ENCODE data around the gene NEBL.

NEBL gene

DNA sequence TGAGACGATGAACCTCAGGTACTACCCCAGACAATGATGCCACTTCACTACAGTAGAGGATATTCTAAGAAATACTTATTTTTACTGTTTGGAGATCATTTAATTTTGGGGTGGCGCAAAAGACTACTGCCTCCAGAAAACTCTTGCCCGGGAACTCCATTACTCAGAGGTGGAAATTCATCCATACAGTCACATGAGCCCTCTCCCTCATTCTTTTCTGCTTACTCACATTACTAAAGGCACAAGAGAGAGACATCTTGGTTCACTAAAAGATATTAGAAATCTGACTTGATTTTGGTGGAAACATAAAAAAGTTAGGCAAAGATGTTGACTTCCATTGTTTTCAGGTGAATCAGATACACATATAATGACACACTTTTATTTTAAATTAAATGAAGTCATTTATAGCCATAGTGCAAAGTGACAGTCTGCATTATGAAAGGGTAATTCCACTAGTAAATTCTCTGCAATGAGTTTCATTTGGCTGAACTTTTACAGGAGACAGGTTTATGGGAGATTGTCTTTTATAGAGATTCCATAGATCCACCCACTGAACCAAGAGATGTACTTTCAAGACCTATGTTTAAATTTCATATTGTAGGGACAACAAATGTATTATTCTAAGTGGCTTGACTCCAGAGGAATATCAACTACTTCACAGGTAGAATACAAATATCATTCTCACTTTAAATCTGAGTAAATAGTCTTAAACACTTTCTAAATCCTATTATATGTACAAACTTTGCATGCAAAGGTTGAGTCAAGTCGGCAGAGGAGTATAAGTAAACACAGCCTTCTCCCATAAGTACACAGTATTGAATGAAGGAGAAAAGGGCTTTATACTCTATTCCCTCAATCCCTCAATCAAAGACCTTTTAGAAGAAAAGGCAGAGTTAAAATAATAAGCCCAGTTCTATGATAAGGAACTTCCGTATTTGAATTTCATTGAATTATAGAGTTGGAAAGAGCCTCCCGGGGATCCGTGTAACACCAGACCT, 18.8 kb downstream of the NEBL start:
- in situ Hi-C loops (cut with HindIII; ENCODE audit: low pct_ligation_motif_present, low pct_unique_long_range_greater_than_20kb, low sequenced_read_pairs): no loop called here
- peak; percentile 24 for DNase-seq

DNA sequence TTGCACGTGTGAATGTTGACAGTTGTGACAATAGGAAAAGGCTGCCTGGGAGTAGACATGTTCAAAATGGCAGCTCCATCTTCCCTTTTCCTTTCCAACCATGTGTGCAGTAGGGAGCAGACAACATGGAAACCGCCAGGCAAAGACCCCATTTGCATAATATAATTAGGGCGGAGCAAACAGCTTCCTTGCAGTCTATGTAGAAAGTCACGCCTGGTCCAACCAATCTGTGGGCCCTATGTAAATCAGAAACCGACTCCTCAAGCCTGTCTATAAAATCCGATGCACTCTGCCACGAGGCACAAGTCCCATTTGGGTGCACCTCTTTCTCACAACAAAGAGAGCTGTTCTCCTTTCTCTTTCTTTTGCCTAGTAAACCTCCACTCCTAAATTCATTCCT, 19.6 kb downstream of the NEBL start:
- in situ Hi-C loops (cut with HindIII; ENCODE audit: low pct_ligation_motif_present, low pct_unique_long_range_greater_than_20kb, low sequenced_read_pairs): no loop called here

DNA sequence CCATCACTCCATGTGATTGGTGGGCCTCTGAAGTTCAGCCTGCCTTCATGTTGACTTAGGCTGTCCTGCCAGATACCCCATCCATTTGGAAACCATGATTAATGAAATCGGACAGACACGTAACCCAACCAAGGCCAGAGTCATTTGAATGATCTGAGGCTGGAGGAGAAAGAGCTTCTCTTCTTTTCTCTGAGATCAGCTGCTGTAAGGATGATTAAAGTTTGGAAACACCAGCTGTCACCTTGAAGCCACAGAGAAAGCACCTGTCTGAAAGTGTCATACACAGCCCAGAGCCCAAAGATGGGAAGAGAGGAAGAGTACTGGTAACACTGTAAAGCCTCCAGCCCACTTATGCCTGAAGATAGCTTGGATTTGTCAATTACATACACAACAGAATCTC, 22.9 kb downstream of the NEBL start:
- in situ Hi-C loops (cut with HindIII; ENCODE audit: low pct_ligation_motif_present, low pct_unique_long_range_greater_than_20kb, low sequenced_read_pairs): no loop called here
- DNase-seq: no peak

More for the DNA sequence above, 19.6 kb downstream of the NEBL start:
- no peak for DNase-seq

DNA sequence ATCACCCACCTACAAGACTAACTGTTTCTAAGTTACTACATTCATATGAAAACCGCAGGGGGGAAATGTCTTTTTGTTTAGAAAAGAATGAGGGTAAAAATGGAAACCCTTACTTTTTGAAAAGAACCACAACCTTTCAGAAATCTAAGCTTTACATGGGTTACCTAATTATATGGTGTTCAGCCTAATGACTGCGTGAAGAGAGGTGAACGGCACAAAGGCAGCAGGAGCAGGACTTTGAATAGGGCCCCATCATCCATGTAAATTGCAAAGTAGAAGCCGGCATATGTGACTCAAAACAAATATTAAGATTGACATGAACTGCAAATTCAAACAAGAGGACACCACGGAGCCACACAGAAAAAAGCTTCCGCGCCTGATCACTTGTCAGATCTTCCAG, 25.1 kb downstream of the NEBL start:
- in situ Hi-C loops (cut with HindIII; ENCODE audit: low pct_ligation_motif_present, low pct_unique_long_range_greater_than_20kb, low sequenced_read_pairs): no loop called here
- DNase-seq: no peak

DNA sequence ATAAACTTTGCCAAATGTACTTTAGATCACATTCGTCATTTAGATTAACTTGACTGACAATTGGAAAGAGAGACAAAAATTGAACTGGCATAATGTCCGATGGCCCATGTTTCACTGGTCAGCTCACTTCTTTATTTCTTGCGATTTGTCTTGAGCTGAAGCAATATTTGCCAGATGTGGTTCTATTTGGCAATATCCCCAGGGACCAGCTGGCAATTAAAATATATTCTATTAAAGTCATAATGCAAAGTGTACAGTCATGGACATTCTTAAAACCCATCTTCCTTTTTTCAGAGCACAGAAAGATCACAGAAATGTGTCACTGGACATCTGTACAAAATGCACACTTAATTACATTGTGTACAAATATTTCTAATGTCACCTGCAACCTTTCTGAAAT, 26.3 kb downstream of the NEBL start:
- in situ Hi-C loops (cut with HindIII; ENCODE audit: low pct_ligation_motif_present, low pct_unique_long_range_greater_than_20kb, low sequenced_read_pairs): no loop called here

DNA sequence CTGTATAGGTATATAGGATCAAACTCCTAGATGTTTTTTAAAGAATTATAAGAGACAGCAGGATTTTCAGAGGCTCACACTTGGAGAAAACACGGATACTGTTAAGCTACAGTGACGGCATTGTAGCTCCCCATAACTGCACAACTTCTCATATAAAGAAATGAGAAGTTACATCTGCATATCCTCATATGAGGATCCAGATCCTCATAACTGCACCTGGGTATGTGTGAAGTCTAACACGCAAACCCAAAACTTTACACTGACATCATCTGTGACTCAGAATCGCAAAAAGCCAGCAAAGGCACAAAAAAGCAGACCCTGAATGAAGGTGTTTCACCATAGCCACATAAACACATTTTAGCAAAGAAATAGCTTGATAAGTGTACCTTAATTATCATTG, 34.1 kb downstream of the NEBL start:
- in situ Hi-C loops (cut with HindIII; ENCODE audit: low pct_ligation_motif_present, low pct_unique_long_range_greater_than_20kb, low sequenced_read_pairs): no loop called here
- no peak for DNase-seq

More for the DNA sequence above, 26.3 kb downstream of the NEBL start:
- DNase-seq: no peak

DNA sequence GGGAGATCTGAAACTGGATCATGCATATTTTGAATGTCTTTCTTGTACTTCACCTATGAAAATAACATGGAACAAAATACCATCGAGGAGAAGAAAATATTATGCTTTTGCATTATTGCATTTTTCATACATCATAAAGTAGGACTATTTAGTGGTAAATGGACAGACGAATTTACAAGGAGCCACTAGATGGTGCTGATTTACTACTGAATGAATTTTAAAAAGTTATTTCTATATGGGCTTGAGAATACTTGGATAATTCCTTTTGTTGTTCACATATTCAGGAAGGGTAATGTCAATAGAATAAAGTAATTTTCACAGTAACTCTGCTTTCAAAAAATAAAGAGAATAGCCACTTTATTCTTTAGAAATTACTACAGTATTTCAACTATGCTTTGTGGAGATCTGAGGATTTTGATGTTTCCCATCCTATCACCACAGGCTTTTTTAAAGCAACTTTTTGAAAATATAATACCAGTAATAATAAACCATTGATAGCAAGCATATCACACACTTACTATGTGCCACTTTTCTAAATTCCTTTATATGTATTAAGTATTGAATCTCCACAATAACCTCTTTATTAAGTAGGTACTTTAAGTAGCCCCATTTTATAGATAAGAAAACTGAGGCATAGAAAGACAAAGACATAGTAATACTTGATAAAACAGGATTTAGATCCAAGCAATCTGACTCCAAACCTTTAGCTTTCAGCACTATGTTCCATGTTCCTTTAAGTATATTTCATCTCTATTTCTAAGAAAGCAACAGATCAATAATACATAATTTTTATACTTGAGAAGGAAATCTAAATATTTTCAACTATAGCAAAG, 38.6 kb downstream of the NEBL start:
- in situ Hi-C loops (cut with HindIII; ENCODE audit: low pct_ligation_motif_present, low pct_unique_long_range_greater_than_20kb, low sequenced_read_pairs): no loop called here
- DNase-seq: peak; percentile 47

DNA sequence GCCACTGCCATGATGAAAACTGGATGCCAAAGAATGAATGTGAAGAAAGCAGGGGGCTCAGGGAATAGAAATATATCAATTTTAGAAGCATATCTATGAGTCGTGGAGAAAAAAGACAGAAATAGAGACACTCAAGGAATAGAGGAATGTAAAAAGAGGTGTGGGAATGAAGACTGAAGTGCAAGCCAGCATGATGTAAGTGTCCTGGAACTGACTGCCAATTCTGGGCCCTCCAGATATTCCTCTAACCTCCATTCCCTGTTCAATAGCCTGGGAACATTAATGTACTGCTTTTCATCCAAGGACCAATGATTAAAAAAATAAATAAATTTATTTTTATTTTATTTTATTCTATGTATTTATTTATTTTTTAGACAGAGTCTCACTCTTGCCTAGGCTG, 40.6 kb downstream of the NEBL start:
- in situ Hi-C loops (cut with HindIII; ENCODE audit: low pct_ligation_motif_present, low pct_unique_long_range_greater_than_20kb, low sequenced_read_pairs): no loop called here

DNA sequence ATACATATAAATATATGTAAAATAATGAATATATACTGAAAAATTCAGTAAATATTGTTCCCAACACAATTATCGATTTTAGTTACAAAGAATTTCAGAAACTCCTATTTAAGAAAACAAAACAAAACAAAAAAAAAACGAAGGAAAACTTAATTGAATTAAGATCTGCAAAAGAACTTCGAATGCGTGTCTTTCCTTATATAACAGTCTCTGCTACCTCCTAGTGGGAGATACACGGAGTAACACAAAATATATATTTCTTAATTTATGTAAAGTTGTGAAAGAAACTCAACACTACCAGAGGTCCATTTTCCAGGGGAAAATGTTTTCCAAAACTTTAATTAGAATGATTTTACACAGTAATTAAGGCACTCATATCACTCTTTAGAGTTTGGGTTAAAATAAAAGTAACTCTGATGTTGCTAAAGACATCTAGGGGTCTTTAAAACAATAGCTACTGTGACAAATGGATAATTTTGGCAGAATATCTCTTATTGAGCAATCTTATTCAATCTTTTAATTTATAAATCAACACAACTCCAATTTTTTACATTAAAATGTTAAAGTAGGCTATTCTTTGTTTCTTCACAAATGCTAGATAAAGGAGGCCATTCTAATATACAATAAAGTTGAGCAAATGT, 41.6 kb downstream of the NEBL start:
- peak; percentile 29 for DNase-seq
- in situ Hi-C loops (cut with HindIII; ENCODE audit: low pct_ligation_motif_present, low pct_unique_long_range_greater_than_20kb, low sequenced_read_pairs): no loop called here

More for the DNA sequence above, 40.6 kb downstream of the NEBL start:
- DNase-seq: no peak

DNA sequence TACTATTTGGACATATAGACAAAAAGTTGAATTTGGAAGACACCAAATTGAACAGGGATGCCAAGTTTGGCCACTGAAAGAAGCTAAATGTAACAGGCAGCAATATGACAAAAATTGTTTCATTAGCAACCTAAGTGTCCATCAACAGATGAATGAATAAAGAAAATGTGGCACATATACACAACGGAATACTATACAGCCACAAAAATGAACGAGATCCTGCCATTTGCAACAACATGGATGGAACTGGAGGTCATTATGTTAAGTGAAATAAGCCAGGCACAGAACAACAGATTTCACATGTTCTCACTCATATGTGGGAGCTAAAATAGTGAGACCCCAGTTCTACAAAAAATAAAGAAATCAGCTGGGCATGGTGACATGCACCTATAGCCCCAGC, 43.8 kb downstream of the NEBL start:
- DNase-seq: no peak
- in situ Hi-C loops (cut with HindIII; ENCODE audit: low pct_ligation_motif_present, low pct_unique_long_range_greater_than_20kb, low sequenced_read_pairs): no loop called here

DNA sequence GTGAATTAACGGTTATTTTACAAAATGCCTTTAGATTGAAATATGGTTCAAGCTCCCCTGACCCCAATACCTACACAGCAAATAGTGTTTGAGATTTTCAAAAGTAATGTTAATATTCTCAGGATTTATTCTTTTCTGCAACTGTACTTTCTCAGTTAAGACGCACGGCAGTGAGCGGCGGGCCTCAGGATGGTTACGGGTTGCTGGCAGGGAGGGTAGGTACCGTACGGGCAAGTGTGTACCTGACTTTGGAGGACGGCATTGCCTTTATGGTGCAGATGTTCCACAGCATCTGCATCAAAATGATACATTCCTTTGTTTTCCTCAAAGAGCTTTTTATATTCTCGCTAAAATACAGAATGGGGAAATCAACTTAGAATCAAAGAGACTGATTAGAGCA, 44.8 kb downstream of the NEBL start:
- DNase-seq: no peak
- in situ Hi-C loops (cut with HindIII; ENCODE audit: low pct_ligation_motif_present, low pct_unique_long_range_greater_than_20kb, low sequenced_read_pairs): no loop called here

DNA sequence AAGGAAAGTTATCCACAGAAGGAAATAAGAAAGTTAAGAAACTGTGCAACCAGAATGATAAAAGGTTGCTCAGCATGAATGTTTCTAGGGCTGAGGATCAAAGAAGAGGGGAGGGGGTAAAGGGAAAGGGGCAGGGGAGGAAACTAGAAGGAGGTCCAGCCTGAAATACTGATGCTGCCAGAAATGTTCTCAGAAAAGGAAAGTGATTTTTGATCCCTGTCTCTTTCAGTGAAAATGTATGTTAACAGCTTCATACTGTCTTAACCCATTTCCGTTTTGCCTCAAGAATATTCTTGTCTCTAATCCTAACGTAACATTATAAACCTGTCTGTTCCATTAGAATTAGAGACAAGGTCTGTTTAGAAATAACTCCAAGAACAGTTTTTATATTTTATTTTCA, 49.6 kb downstream of the NEBL start:
- in situ Hi-C loops (cut with HindIII; ENCODE audit: low pct_ligation_motif_present, low pct_unique_long_range_greater_than_20kb, low sequenced_read_pairs): no loop called here
- DNase-seq: no peak

DNA sequence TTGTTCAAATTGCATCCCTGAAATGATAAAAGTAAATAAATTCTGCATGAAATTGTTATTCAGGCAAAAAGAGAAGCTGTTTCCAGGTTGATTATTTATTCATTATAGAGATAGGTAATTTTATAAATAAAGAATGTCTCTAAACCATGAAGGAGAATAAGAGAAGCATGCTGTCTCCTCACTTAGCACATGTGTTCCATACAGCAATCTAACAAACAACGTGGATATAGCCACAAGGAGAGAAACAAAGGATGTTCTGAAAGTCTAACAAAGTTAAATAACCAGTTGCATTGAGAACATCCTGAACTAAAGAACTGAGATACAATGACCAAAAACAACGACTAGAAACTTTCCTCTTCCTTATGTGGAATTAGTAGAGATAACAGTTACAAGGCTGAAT, 50.8 kb downstream of the NEBL start:
- no peak for DNase-seq
- in situ Hi-C loops (cut with HindIII; ENCODE audit: low pct_ligation_motif_present, low pct_unique_long_range_greater_than_20kb, low sequenced_read_pairs): no loop called here

DNA sequence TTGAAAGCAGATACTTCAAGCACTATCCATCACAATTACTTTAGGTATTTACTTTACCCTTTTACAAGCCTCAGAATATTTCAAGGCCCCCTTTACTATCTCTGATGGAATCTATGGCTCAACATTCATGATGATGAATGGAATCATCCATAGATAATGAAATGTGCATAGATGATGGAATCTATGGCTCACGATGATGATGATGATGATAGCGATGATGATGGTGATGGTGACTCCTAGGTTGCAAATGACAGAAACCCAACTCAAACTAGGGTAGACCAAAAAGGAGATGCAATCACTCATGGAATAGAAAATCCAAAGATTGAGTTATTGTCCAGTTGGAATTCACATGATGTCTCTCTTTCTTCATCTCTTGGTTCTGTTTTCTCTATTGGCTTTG, 55.7 kb downstream of the NEBL start:
- in situ Hi-C loops (cut with HindIII; ENCODE audit: low pct_ligation_motif_present, low pct_unique_long_range_greater_than_20kb, low sequenced_read_pairs): no loop called here
- DNase-seq: no peak

DNA sequence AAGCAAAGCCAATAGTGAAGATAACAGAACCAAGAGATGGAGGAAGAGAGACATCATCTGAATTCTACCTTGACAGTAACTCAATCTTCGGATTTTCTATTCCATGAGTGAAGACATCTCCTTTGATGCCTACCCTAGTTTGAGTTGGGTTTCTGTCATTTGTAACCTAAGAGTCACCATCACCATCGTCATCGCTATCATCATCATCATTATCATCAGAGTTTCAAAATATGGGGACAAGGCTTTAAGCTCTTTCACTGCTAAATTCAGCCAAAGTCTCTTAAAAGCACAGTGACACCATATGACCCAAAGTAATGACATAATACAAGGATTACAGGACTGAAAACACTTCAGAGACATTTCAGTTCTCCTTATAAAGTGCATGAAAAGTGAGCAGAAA, 57.2 kb downstream of the NEBL start:
- in situ Hi-C loops (cut with HindIII; ENCODE audit: low pct_ligation_motif_present, low pct_unique_long_range_greater_than_20kb, low sequenced_read_pairs): no loop called here
- no peak for DNase-seq

DNA sequence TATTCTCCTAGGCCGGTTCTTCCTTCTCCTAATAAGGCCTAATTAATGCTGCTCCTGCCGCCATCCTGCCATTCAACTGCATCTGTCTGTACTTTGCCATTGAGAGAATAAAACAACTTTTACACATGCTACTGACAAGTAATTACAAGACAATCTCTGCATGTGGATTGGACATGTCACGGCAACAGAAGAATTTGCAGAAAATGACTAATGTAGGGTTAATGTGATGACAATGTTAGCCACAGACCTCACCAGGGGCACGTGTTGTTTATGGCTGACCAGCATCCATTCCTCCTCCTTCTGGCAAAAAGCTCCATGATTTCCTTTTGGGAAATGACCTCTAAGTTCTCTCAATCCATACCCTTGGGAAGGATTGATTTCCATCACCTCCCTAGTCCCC, 58.0 kb downstream of the NEBL start:
- DNase-seq: no peak

DNA sequence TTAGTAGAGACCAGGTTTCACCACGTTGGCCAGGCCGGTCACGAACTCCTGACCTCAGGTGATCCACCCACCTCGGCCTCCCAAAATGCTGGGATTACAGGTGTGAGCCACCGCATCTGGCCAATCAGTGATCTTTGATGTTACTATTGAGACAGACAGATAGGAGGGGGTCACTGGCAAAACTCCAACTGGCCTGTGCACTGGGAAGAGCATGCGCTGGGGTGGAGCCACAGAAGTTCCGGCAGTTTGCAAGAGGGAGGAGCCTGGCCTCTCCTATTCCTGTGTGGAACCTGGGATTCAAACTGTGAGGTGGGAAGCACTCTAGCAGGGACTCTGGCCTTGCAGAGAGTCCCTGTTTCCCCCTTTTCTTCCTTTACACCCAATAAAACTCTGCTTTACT, 60.7 kb downstream of the NEBL start:
- DNase-seq: no peak
- in situ Hi-C loops (cut with HindIII; ENCODE audit: low pct_ligation_motif_present, low pct_unique_long_range_greater_than_20kb, low sequenced_read_pairs): no loop called here

More for the DNA sequence above, 58.0 kb downstream of the NEBL start:
- in situ Hi-C loops (cut with HindIII; ENCODE audit: low pct_ligation_motif_present, low pct_unique_long_range_greater_than_20kb, low sequenced_read_pairs): no loop called here

DNA sequence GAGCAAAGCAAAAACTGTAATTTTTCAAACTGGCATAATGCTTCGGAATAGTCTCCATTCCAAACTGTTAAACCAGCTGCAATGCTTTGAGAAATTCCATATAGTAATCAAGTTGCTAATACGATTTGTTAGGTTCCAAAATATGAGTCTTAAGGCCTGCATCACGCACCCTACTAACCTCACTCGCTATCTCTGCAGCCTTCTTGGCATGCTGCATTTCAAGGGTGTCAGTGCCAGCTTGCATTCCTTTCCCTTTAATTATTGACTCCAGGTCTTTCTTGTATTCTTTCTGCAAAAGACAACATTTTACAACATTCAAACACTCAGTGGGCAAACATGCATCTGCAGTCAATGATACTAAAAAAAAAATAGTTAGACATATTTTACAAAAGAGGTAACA, 61.8 kb downstream of the NEBL start:
- DNase-seq: no peak
- in situ Hi-C loops (cut with HindIII; ENCODE audit: low pct_ligation_motif_present, low pct_unique_long_range_greater_than_20kb, low sequenced_read_pairs): no loop called here

DNA sequence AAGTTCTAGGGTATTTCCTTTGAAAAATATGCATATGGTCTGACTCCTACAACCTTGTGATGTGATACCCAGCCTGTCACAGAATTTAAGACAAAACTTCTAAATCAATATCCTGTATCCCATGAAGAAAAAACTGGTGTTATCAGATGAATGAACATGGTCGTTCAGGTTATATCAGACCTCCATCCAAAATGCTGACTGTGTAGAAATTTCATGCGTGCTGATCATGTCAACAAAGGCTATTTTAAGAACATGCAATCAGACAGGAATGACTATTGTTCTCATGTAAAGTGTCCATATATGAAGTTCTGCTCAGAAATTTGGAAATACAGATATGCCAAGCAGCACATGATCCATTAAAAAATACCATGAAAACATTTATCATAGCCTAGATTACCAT, 62.3 kb downstream of the NEBL start:
- DNase-seq: no peak
- in situ Hi-C loops (cut with HindIII; ENCODE audit: low pct_ligation_motif_present, low pct_unique_long_range_greater_than_20kb, low sequenced_read_pairs): no loop called here
